ENCODE results near the gene DGKH. TPM values are rescaled to one million over a fixed set of nuclear protein-coding genes. Genes with fewer than 3 reads are reported as not detected.

The DGKH gene
- total and polyA plus RNA-seq, 3 experiments from 2014 or later: 2.5 to 10.9 (median 10.2) TPM

DNA sequence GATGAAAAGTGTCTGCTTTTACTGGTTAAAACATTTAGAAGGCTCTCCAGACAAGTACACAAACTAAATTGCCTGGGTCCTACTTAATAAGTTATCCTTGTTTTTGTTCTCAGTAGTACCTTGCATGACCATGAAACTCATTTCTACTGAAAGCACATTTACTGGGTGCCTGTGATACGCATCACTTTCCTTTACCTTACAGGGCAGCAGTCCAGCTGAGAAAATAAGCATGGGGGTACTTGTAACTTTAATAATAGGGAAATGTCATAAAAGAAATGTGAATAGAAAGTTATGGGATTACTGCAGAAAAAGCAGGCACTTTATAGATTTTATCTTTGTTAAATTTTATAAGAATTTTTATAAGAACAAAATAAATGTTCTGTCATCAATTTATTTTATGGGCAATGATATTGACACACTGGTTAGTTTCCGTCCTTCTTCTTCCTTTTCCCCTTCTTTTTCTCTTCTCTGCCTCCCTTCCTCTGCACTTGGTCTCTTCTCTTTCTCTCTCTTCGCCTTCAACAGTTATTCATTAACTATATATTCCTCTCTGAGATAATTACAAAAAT, 116.2 kb downstream of the DGKH start:
- Histone ChIP-seq H3K27ac (ENCODE audit: low read depth, low read length) (no peak overlapping the region), H3K36me3 (ENCODE audit: insufficient read depth, low read length) (no peaks in the 10 kb centered on the region), H3K9me3 (ENCODE audit: low read length) (no peaks in the 10 kb centered on the region), H3K27me3 (ENCODE audit: insufficient read depth, low read length, poor library complexity, severe bottlenecking) (no peaks in the 10 kb centered on the region), H3K4me3 (ENCODE audit: low read length) (no peak overlapping the region), H3K4me1 (ENCODE audit: insufficient read depth, low read length) (no peaks in the 10 kb centered on the region)
- CTCF ChIA-PET: no interaction called here
- peak overlapping the region in 3 of 8 donors; percentile 3 to 82 (median 59) for H3K27ac Mint-ChIP-seq
- no peak for DNase-seq
- POLR2A ChIA-PET: no interaction called here
- no peaks in the 10 kb centered on the region for H3K27me3 Mint-ChIP-seq
- no peaks in the 10 kb centered on the region for H3K4me1 Mint-ChIP-seq
- no peaks in the 10 kb centered on the region for H3K9me3 Mint-ChIP-seq
- peaks cover 33 to 62% (median 33%) of the 10 kb centered on the region in 3 donors for H3K36me3 Mint-ChIP-seq
- H3K4me3 Mint-ChIP-seq: no peak overlapping the region

DNA sequence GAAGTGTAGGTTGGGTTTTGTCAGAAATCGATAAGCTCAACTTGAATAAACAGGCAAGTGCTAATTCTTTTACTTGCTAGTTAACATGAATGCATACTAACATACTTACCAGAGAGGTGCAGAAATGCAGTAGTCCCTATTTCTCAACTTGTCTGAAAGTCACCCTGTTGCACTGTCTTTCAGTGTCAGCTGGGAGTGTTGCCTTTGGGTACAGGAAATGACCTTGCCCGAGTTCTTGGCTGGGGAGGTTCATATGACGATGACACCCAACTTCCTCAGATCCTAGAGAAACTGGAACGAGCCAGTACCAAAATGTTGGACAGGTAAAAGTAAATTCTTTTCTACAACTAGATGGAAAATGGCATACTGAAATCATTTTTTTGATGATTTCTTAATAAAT, 120.0 kb downstream of the DGKH start:
- H3K4me3 Mint-ChIP-seq: no peak overlapping the region
- ChIA-PET POLR2A (no interaction called here), CTCF (no interaction called here)
- H3K27ac Mint-ChIP-seq: no peak overlapping the region
- no peaks in the 10 kb centered on the region for H3K27me3 Mint-ChIP-seq
- H3K4me3 ChIP-seq (ENCODE audit: low read length): no peak overlapping the region
- DNase-seq: no peak
- H3K9me3 ChIP-seq (ENCODE audit: low read length): no peaks in the 10 kb centered on the region
- no peaks in the 10 kb centered on the region for H3K27me3 ChIP-seq (ENCODE audit: insufficient read depth, low read length, poor library complexity, severe bottlenecking)
- no peak overlapping the region for H3K27ac ChIP-seq (ENCODE audit: low read depth, low read length)
- peaks cover 14 to 53% (median 20%) of the 10 kb centered on the region in 3 donors for H3K36me3 Mint-ChIP-seq
- H3K4me1 Mint-ChIP-seq: no peaks in the 10 kb centered on the region
- no peaks in the 10 kb centered on the region for H3K4me1 ChIP-seq (ENCODE audit: insufficient read depth, low read length)
- no peaks in the 10 kb centered on the region for H3K9me3 Mint-ChIP-seq
- H3K36me3 ChIP-seq (ENCODE audit: insufficient read depth, low read length): no peaks in the 10 kb centered on the region

DNA sequence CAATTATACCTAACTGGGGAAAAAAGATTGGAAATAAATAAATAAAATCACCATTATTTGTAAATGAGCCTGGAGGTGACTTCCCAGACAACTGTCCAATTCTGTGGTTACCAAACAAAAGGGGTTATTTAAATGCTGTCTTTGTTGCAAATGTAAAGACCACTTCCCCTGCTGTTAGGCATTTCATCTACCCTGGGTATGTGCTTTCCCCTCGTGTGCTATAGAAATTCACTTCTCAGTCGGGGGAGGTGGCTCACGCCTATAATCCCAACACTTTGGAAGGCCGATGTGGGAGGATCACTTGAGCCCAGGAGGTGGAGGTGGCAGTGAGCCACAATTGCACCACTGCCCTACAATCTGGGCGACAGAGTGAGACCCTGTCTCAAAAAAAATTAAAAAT, 121.6 kb downstream of the DGKH start:
- Mint-ChIP-seq H3K4me1 (no peaks in the 10 kb centered on the region), H3K4me3 (no peak overlapping the region), H3K36me3 (peaks cover 27 to 59% (median 28%) of the 10 kb centered on the region in 3 donors), H3K27ac (no peak overlapping the region), H3K9me3 (no peaks in the 10 kb centered on the region), H3K27me3 (no peaks in the 10 kb centered on the region)
- CTCF ChIA-PET: no interaction called here
- Histone ChIP-seq H3K4me3 (ENCODE audit: low read length) (no peak overlapping the region), H3K27me3 (ENCODE audit: insufficient read depth, low read length, poor library complexity, severe bottlenecking) (no peaks in the 10 kb centered on the region), H3K9me3 (ENCODE audit: low read length) (no peaks in the 10 kb centered on the region), H3K4me1 (ENCODE audit: insufficient read depth, low read length) (no peaks in the 10 kb centered on the region), H3K27ac (ENCODE audit: low read depth, low read length) (no peak overlapping the region), H3K36me3 (ENCODE audit: insufficient read depth, low read length) (no peaks in the 10 kb centered on the region)
- DNase-seq: no peak
- POLR2A ChIA-PET: no interaction called here

DNA sequence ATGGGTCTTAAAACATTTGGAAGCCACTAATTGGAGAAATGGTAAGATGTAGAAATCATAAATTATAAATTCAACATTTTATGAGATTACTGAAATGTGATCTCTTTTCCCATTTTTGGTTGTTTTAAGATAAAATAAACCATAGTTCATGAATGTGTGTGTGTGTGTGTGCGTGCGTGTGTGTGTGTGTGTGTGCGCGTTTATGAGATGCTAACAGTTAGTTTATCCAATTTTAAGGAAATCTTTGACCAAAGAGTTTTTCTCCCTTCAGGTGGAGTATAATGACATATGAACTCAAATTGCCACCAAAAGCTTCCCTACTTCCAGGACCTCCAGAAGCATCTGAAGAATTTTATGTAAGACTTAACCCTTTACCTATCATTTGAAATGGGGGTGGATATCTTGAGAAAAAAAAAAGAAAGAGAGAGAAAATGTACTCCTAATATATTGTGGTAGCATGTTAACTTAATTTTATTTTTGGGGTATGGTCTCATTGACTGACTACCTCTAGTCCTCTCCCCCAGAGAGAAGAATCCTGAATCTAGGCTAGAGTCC, 125.4 kb downstream of the DGKH start:
- no peaks in the 10 kb centered on the region for H3K9me3 Mint-ChIP-seq
- H3K27ac Mint-ChIP-seq: no peak overlapping the region
- H3K9me3 ChIP-seq (ENCODE audit: low read length): no peaks in the 10 kb centered on the region
- no peak for DNase-seq
- H3K27me3 ChIP-seq (ENCODE audit: insufficient read depth, low read length, poor library complexity, severe bottlenecking): no peaks in the 10 kb centered on the region
- peak overlapping the region; percentile 33 for H3K27ac ChIP-seq (ENCODE audit: low read depth, low read length)
- CTCF ChIA-PET: no interaction called here
- peaks cover 5 to 6% (median 5%) of the 10 kb centered on the region in 3 donors for H3K4me1 Mint-ChIP-seq
- no peaks in the 10 kb centered on the region for H3K36me3 ChIP-seq (ENCODE audit: insufficient read depth, low read length)
- no peak overlapping the region for H3K4me3 ChIP-seq (ENCODE audit: low read length)
- peaks cover 8% of the 10 kb centered on the region for H3K4me1 ChIP-seq (ENCODE audit: insufficient read depth, low read length)
- POLR2A ChIA-PET: interaction anchor here (0.6 kb wide), 1 partner anchor 190 kb away, joined by 4 read pairs; no protein-coding TSS in a partner anchor
- no peaks in the 10 kb centered on the region for H3K27me3 Mint-ChIP-seq
- peaks cover 29 to 51% (median 30%) of the 10 kb centered on the region in 3 donors for H3K36me3 Mint-ChIP-seq
- H3K4me3 Mint-ChIP-seq: no peak overlapping the region

DNA sequence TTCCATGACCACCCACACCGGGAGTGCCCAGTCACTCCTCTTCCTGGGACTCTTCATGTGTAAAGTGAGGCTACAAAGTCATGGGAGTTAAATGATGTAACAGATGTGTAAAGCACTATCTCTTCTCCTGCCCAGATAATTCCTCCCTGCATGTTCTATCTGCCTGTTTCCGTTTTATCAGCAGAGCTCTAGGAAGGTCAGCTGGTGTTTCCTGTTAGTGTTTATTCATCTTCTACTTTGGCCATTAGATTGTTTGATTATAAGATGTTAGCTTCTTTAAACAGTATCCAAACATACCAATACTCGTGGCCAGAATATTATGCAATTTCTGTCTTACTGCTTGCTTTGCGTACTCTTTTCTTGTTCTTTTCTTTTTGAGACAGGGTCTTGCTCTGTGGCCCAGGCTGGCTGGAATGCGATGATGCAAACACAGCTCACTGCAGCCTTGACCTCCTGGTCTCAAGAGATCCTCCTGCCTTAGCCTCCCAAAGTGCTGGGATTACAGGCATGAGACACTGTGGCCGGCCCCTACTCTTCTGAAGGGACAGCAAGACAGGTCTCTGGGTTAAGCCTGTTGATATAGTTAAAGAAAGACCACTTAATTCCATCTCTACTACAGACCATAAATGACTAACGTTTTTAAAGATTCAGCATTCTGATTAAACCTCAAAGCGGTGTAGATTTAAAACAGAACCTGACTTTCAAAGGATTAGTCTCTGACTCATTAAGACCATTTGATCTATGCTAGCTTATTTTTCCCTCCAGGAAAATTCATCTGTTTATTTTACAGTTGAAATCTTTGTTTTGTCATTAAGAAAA, 126.1 kb downstream of the DGKH start:
- POLR2A ChIA-PET: interaction anchor here (0.6 kb wide), 1 partner anchor 191 kb away, joined by 4 read pairs; no protein-coding TSS in a partner anchor
- H3K27me3 ChIP-seq (ENCODE audit: insufficient read depth, low read length, poor library complexity, severe bottlenecking): no peaks in the 10 kb centered on the region
- H3K4me1 Mint-ChIP-seq: peaks cover 5 to 6% (median 5%) of the 10 kb centered on the region in 3 donors
- DNase-seq: no peak
- no peaks in the 10 kb centered on the region for H3K36me3 ChIP-seq (ENCODE audit: insufficient read depth, low read length)
- CTCF ChIA-PET: no interaction called here
- H3K9me3 ChIP-seq (ENCODE audit: low read length): no peaks in the 10 kb centered on the region
- H3K9me3 Mint-ChIP-seq: no peaks in the 10 kb centered on the region
- H3K4me1 ChIP-seq (ENCODE audit: insufficient read depth, low read length): peaks cover 8% of the 10 kb centered on the region
- H3K4me3 Mint-ChIP-seq: no peak overlapping the region
- H3K27ac Mint-ChIP-seq: no peak overlapping the region
- H3K27ac ChIP-seq (ENCODE audit: low read depth, low read length): peak overlapping the region; percentile 33
- H3K36me3 Mint-ChIP-seq: peaks cover 25 to 46% (median 27%) of the 10 kb centered on the region in 3 donors
- no peaks in the 10 kb centered on the region for H3K27me3 Mint-ChIP-seq
- H3K4me3 ChIP-seq (ENCODE audit: low read length): no peak overlapping the region

DNA sequence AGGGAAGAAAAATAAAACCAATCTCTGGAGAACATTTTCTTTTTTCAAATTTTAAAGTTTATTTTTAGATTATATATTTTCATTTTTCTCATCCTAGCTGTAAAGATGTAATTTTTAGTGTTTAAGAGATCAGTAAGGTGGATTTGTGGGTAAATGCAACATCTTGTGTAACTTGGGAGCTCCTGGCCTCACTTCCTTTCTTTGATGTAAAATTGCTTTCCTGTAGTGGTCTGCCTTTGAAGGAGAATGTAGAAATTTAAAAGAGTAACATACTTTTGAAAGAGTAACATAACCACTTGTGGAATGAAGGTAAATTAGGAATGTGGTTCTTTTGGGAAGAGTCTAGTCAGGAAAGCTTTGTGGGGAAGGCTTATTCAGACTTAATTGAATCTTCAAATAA, 127.8 kb downstream of the DGKH start:
- POLR2A ChIA-PET: no interaction called here
- no peaks in the 10 kb centered on the region for H3K9me3 Mint-ChIP-seq
- peaks cover 28 to 47% (median 32%) of the 10 kb centered on the region in 3 donors for H3K36me3 Mint-ChIP-seq
- H3K27ac ChIP-seq (ENCODE audit: low read depth, low read length): no peak overlapping the region
- H3K27me3 ChIP-seq (ENCODE audit: insufficient read depth, low read length, poor library complexity, severe bottlenecking): no peaks in the 10 kb centered on the region
- peaks cover 5 to 6% (median 6%) of the 10 kb centered on the region in 3 donors for H3K4me1 Mint-ChIP-seq
- H3K4me3 Mint-ChIP-seq: no peak overlapping the region
- peak overlapping the region in 1 of 8 donors; percentile 3 for H3K27ac Mint-ChIP-seq
- no peak overlapping the region for H3K4me3 ChIP-seq (ENCODE audit: low read length)
- no peaks in the 10 kb centered on the region for H3K9me3 ChIP-seq (ENCODE audit: low read length)
- H3K27me3 Mint-ChIP-seq: no peaks in the 10 kb centered on the region
- peak in 1 of 5 donors; percentile 1 for DNase-seq
- CTCF ChIA-PET: no interaction called here
- H3K4me1 ChIP-seq (ENCODE audit: insufficient read depth, low read length): peaks cover 8% of the 10 kb centered on the region
- no peaks in the 10 kb centered on the region for H3K36me3 ChIP-seq (ENCODE audit: insufficient read depth, low read length)

DNA sequence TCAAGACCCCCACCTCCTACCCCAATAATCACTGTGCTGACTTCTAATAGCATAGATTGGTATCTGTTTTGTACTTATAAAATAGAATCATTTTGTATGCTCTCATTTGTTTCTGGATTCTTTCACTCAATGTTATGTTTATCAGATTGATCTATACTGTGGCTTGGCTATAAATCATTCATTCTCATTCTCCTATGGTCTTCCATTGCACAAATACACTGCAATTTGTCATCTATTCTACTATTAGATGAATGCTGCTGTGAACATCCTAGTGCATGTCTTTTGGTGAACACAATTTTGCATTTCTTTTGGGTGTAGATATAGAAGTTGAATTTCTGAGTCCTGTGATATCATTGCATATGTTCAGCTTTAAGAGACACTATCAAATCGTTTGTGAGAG, 128.7 kb downstream of the DGKH start:
- Histone ChIP-seq H3K4me3 (ENCODE audit: low read length) (no peak overlapping the region), H3K36me3 (ENCODE audit: insufficient read depth, low read length) (no peaks in the 10 kb centered on the region), H3K4me1 (ENCODE audit: insufficient read depth, low read length) (peaks cover 8% of the 10 kb centered on the region), H3K27me3 (ENCODE audit: insufficient read depth, low read length, poor library complexity, severe bottlenecking) (no peaks in the 10 kb centered on the region), H3K27ac (ENCODE audit: low read depth, low read length) (no peak overlapping the region), H3K9me3 (ENCODE audit: low read length) (no peaks in the 10 kb centered on the region)
- Mint-ChIP-seq H3K4me3 (no peak overlapping the region), H3K27ac (peak overlapping the region in 1 of 8 donors; percentile 14), H3K4me1 (peaks cover 5 to 9% (median 6%) of the 10 kb centered on the region in 3 donors), H3K9me3 (no peaks in the 10 kb centered on the region), H3K36me3 (peaks cover 31 to 49% (median 35%) of the 10 kb centered on the region in 3 donors), H3K27me3 (no peaks in the 10 kb centered on the region)
- CTCF ChIA-PET: no interaction called here
- DNase-seq: no peak
- POLR2A ChIA-PET: no interaction called here

DNA sequence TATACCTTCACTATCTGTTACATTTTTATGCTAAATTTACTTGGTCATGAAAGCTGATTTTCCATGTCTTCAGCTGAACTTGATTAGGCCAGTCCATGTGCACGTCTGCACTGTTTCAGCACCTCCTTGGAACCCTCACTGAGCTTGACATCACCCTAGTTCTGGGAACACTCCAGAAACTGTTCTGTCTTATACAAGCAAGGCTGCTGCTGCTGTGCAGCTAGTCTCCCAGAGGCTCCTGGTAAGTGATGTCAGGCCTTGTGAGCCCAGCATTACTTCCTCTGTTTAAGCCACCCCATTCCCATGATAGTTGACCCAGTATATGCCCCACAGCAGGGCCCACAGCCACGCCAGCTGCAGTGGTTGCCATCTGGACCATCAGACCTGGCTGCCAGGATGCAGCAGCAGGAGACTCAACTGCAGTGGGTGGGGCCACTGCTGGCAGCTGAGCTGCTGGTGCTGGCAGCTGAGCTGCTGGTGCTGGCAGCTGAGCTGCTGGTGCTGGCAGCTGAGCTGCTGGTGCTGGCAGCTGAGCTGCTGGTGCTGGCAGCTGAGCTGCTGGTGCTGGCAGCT, 133.0 kb downstream of the DGKH start:
- Mint-ChIP-seq H3K4me1 (peaks cover 2 to 6% (median 2%) of the 10 kb centered on the region in 3 donors), H3K27ac (no peak overlapping the region), H3K27me3 (no peaks in the 10 kb centered on the region), H3K9me3 (no peaks in the 10 kb centered on the region), H3K4me3 (no peak overlapping the region), H3K36me3 (peaks cover 24 to 37% (median 27%) of the 10 kb centered on the region in 3 donors)
- ChIA-PET CTCF (no interaction called here), POLR2A (no interaction called here)
- H3K4me1 ChIP-seq (ENCODE audit: insufficient read depth, low read length): no peaks in the 10 kb centered on the region
- DNase-seq: no peak
- H3K36me3 ChIP-seq (ENCODE audit: insufficient read depth, low read length): no peaks in the 10 kb centered on the region
- no peak overlapping the region for H3K27ac ChIP-seq (ENCODE audit: low read depth, low read length)
- no peaks in the 10 kb centered on the region for H3K27me3 ChIP-seq (ENCODE audit: insufficient read depth, low read length, poor library complexity, severe bottlenecking)
- no peaks in the 10 kb centered on the region for H3K9me3 ChIP-seq (ENCODE audit: low read length)
- H3K4me3 ChIP-seq (ENCODE audit: low read length): no peak overlapping the region
